ENCODE data around the gene AXIN2.
"Not testable (repeated sequence)": the region's sequence is repeated elsewhere in the genome, so short reads cannot be mapped to it uniquely, and the experiment has no call there.

Gene AXIN2

DNA sequence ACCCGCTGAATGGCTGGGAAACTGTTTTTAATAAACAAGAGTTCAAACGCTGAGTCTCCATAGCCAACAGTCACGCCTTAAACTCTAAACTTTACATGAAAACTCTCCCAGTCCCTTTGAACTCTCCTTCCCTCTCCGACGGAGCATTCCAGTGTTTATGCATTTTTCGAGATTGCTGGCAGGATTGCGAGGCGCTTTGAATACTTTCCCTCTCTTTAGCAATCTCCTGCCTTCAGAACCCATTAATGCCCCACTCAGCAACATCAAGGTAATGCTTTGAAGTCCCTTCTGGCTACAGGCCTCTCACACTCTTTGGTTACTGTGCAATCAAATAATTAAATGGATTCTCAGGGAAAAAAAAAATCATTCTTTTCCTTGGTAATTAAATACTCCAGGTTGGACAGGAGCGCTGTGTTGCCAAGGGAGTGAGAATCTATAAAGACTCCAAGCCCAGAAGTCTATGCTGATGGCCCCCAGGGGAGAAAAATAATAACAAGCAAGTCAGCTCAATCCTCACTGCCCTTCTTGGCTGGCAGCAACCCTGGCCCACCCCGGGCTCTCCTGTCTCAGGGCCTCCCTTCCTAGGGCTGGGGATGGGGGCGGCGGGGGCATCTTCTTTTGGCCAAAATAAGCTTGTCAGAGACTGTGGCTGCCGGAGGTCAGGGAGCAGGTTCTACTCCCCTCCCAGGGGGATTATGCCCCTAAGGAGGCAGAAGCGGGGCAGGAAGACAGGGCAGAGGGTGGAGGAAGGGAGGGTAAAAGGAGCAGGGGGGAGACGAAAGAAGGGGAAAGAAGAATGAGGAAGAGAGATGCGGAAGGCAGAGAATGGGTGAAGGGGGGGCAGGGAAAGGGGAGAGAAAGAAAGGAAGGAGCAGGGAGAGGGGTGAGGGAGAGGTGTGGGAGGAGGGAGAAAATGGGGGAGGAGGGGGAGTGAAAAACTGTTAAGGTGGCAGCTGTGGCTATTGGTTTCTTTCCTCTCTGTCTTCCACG lies 45.2 kb downstream of the AXIN2 start:
- no peak for DNase-seq

DNA sequence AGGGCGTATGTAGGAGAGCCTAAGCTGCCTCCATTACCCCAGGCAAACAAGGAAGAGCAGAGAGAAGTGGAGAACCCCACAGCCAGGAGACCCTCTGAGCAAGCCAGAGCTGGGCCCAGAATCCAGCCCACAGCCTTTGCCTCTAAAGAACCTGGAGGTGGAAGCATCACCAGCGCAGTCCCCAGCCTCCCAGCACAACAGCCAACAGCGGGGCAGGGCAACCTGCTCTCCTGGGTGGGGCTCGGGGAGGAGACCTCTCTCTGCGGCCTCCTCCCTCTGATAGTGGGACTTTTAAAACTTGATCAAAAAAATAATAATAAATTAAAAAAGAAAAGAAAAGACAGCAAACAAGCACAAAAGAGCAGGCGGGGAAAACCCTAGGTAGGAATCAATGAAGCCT lies 45.9 kb downstream of the AXIN2 start:
- DNase-seq = no peak

DNA sequence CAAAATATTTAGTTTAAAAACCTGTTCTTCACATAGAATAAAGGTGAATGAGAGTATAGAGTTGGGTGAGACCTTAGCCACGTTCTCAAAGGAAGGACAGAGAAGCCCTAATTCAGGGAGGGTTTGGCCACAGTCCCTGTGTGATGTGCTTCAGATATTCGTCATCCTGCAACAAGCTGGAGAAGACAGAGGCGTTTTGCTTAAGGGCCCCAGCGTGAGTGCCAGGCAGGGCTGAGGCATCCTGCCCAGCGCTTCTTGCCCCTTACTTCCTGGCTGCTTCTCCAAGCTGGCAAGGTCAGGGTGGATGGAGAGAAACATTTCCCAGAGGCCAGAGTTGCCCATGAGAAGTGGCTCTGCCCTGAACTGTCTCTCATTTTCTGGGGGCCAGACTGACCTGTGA lies 46.9 kb downstream of the AXIN2 start:
- DNase-seq = peak in 1 of 5 donors; percentile 17

DNA sequence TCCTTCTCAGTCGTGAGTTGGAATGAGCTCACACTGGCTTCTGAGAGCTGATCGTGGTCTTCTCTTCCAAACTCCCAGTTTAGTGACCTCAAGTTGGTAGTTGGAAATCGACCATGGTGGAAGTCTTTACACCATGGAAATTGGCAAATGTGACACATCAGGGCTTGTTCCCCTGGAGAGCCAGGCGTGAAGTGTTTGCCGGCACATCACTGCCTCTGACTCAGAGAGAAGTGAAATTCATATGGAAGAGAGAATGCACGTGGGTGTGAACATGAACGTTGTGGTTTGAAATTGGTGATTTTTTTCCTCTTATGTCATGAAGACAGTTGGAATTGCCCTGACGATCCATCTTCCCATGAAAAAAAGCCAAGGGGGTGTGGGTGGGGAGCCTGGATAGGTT lies 47.4 kb downstream of the AXIN2 start:
- no peak for DNase-seq

DNA sequence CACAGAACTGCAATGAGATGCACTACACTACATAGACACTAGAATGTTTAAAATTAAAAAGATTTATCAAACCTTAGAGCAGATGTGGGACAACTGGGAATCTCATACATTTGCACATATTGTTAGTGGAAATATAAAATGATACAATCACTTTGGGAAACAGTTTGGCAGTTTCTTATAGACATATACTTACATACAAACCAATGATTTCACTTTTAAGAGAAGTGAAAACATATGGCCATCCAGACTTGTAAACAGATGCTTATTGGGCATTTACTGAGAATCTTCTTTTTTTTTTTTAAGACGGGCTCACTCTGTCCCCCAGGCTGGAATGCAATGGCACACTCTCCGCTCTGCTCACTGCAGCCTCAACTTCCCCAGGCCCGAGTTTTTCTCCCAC lies 50.1 kb downstream of the AXIN2 start:
- DNase-seq = no peak

DNA sequence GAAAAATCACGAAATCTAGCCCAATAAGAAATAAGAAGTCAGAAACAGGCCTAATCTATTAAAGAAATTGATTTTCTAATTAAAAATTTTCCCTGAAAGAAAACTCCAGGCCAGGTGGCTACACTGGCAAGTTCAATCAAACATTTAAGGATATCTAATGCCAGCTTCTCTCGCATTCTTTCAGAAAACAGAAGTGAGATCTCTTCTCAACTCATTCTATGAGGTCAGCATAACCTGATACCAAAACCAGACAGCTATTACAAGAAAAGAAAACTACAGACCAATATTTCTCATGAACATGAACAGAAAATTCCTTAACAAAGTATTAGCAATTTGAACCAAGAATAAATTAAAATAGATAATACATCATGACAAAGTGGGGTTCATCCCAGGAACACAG lies 52.4 kb downstream of the AXIN2 start:
- DNase-seq = no peak

DNA sequence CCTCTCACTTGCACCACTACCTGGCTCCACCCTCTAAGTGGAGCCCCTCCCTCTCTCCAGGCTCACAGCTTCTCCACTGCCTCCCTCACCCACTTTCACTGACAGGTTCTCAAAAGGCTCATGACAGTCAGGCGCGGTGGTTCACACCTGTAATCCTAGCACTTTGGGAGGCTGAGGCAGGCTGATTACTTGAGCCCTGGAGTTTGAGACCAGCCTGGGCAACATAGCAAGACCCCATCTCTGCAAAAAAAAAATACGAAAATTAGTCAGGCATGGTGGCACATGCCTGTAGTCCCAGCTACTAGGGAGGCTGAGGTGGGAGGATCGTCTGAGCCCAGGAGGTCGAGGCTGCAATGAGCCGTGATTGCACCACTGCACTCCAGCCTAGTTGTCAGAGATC lies 56.8 kb downstream of the AXIN2 start:
- not testable (repeated sequence) for DNase-seq

DNA sequence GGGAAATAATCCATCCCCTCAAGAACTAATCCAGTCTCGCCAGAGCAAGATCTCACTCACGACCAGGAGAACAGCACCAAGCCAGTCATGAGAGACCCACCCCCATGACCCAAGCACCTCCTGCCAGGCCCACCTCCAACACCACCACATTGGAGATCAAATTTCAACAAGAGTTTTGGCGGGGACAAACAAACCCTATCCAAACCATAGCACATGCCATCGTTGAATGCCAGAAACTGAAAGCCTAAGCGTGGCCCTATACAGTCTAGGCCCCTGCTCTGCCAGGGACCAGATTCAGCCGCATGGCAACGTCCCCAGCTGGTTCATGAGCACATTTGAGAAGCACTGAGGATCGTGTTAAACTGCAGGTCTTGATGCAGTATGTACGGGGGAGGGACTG lies 57.3 kb downstream of the AXIN2 start:
- no peak for DNase-seq

DNA sequence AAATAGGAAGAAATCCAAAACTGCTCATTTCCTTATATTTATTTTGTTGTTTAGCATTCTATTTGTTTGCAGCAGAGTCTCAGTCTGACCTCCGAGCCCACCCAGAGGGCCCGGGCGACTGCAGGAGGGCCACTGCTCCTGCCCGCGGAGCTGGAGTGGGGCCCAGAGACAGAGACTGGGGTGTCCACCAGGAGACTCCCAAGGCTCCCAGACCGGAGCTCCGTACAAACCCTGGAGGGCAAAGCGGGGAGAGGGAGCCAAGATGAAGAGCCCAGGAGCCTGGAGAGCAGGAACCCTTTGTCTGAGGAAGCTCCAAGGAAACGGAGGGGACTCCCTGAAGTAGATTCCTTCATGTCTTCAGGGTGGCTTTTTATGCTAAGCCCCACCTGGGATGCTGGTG lies 57.9 kb downstream of the AXIN2 start:
- no peak for DNase-seq

DNA sequence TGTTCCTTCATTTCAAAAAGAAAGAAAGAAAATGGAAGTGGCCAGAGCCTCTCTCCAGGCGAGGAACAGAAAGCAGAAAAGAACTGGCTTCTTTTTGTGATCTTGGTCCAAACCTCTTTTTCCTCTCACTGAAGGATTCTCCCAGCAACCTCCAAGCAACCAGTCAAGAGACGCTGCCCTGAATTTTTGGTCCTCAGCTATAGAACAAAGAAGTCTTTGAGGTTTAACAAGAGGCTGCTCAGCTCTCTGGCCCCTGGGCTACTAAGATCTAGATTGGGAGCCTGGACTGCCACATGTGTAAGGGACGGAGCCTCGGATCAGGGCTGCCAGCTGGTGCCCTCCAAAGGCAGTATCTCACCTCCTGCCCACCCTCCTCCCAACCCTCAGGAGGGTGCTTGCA lies 62.6 kb downstream of the AXIN2 start:
- no peak for DNase-seq

DNA sequence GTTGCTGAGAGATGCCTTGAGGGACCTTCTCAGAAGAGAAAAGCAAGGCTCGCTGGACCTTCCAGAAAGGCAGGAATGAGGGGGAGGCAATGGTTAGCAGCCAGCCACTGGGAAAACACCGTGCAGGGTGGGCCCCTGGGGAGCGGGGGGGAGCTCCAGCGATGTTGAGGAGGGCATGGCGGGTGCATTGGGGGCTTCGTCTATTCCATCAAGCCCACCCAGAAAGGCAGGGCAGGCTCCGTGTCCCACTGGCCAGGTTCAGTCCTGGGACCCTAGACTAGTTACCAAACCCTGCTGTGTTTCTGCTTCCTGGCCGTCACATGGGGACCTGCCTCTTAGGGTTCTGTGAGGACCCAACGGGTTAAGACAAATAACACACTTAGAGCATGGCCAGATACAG lies 64.6 kb downstream of the AXIN2 start:
- DNase-seq = no peak

DNA sequence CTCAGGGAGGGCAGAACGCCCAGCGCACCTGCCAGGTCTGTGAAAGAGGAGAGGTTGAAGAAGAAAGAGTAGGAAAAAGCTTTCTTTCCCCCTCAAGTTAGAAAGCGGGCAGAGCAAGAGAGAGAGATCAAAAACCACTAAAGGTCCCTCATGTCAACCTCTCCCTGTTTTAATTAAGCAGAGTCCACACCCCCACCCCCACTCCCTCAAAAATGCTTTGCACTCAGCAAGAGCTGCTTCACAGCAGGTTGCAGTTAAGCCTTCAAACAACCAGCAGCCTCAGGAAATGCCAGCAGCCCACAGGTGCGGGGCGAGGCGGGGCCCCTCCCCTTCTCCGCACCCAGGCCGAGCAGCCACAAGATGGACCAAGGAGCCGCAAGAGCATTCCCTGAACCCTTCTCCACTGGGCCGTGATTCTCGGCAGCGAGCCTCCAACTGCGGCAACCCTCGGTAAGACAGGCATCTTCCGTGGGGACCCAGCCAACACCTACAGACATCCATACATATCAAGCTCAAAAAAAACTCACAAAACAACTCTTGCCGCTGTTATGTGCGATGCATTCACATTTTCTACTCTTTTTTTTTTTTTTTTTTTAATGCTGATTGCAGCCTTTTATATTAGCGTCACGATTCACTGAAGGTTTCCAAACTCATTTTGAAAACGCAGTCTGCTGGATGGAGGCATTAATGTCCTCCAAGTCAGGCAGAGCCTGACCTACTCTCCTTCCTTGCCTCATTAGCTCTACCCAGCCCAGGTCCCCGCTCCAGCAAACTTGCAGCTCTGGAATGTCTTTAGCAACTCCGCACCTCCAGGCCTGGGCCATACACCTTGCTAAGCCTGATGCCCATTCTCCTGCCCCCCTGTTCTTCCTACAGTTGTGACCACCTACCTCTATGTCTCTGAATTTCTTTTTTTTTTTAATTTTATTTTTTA lies 66.1 kb downstream of the AXIN2 start:
- DNase-seq = no peak

DNA sequence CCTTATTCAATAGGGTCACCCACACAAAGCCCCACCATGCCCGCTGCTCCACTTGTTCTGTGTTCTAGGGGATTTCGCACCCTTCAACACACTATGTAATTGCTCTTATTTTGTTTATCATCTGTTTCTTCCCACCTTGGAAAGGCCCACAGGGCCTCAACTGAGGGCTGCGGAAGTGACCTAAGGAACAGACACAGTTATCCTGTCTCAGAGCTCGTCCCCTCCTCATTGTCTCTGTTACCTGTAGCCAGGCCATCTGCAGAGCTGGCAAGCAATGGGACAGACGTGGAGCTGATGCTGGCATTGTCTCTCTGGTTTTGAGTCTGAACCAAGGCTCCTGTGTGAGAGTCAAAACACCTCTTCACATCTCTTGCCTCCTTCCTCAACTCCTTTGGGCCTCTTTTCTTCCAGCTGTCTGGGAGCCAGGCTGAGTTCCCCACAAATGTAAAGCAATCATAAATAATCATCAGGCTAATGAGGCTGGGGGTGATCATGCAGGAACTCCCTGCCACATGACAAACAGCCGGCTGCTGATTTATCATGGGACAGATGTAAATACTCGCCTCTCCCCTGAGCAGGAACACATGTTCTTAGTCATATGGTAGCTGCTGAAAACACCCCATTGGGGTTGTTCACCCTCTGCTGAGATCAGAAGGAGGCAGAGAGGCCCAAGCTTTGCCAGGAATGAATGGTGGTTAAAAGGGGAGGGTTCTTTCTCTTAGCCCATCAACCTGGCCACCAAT lies 71.9 kb downstream of the AXIN2 start:
- DNase-seq = no peak

DNA sequence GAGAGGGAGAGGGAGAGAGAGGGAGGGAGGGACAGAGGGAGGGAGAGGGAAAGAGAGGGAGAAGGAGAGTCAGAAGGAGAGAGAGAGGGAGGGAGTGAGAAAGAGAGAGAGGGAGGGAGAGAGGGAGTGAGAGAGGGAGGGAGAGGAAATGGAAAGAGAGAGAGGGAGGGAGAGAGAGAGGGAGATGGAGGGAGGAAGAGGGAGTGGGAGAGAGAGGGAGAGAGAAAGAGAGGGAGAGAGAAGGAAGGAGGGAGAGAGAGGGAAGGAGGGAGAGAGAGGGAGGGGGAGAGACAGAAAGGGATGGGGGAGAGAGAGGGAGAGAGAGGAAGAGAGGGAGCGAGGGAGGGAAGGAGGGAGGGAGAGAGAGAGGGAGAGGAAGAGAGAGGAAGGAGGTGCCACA lies 72.8 kb downstream of the AXIN2 start:
- no peak for DNase-seq

DNA sequence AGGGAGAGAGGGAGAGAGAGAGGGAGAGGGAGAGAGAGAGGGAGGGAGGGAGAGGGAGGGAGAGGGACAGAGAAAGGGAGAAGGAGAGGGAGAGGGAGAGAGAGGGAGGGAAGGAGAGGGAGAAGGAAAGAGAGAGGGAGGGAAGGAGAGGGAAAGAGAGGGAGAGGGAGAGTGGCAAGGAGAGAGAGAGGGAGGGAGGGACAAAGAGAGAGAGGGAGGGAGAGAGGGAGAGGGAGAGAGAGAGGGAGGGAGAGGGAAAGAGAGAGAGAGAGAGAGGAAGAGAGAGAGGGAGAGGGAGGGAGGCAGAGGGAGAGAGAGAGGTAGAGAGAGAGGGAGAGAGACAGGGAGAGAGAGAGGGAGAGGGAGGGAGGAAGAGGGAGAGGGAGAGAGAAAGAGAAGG lies 73.5 kb downstream of the AXIN2 start:
- DNase-seq = no peak

DNA sequence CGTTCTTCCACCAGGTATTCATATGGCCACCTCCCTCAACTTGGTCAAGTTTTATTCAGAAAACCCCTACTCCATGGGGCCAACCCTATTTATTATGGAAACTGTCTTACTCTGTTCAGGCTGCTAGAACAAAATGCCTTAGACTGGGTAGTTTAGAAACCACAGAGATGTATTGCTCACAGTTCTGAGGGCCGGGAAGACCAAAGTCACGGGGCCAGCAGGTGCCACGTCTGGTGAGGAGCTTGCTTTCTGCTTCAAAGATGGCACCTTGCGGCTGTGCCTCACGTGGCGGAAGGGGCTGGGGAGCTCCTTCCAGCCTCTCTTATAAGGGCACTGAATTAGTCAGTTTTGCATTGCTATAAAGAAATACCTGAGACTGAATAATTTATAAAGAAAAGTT lies 74.3 kb downstream of the AXIN2 start:
- no peak for DNase-seq

DNA sequence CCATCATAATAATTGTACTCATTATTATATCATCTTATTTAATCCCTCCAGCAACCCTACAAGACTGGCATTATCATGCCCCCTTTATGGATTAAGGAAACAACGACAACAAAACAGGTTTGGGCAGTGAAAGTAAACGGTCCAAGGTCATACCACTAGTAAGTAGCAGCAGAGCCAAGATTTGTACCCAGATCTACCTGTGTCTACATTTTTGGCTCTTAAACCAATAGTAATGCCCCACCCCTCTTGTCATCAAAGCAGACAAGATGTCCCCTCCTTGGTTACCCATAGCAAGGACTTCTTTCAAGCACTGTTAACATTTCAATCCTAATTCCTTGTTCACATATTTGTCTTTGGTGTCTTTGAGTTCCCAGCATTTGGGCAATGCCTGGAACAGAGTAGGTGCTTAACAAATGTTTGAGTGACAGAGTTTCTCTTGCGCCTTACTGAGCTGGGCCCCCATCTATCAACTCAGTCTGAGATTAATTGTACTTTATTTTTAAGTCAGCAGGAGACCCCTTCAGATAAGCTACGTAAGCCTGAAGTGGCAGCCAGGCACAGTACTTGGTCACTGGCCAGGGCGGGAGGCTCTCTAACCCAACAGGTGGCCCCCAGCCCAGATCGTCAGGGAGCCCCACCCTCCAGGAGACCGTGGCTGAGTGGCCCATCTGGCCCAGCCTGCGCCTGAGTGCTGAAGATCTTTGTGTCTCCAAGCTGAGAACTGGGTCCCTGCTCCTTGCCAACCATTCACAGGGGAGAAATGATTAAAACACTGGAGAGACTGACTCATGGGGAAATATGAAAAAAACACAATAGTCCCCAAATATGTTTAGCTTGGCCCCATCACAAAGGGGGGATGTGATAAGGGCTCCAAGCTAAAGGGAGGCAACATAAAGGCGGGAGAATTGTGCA lies 75.8 kb downstream of the AXIN2 start:
- DNase-seq = no peak

DNA sequence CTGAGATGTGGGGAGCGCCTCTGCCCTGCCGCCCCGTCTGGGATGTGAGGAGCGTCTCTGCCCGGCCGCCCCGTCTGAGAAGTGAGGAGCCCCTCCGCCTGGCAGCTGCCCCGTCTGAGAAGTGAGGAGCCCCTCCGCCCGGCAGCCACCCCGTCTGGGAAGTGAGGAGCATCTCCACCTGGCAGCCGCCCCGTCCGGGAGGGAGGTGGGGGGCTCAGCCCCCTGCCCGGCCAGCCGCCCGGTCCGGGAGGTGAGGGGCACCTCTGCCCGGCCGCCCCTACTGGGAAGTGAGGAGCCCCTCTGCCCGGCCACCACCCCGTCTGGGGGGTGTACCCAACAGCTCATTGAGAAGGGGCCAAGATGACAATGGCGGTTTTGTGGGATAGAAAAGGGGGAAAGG lies 77.0 kb downstream of the AXIN2 start:
- DNase-seq = not testable (repeated sequence)

DNA sequence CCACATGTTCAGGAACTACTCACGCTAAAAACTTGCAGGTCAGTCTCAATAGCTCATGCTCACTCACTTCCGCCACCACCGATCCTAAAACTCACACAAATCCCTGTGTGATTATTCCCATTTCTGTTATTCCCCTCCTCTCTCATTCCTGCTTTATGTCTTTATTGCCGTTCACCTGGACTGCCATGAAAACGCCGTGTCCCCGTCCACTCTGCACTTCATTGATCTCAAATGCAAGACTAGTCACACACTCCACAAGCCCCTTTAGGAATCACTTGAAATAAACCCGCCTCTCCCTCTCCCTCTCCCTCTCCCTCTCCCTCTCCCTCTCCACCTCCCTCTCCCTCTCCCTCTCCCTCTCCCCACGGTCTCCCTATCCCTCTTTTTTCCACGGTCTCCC lies 78.0 kb downstream of the AXIN2 start:
- no peak for DNase-seq

DNA sequence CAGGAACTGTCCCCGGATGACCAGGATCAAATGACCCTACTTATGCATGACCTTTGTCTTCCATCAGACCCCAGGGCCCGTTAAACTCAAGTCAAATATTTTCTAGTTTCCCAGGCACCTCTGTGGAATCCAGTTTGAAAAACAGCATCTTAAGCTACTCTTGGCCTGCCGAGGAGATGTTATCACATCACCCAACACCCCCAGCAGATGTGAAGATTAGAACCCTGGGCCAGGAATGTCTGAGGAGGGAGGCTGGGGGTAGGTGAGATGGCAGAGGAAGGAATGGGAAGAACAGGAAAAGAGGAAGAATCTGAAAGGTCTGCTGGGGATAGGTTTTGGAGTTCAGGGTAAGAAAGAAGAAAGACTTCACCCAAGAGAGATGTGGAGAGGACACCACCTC lies 79.2 kb downstream of the AXIN2 start:
- no peak for DNase-seq

DNA sequence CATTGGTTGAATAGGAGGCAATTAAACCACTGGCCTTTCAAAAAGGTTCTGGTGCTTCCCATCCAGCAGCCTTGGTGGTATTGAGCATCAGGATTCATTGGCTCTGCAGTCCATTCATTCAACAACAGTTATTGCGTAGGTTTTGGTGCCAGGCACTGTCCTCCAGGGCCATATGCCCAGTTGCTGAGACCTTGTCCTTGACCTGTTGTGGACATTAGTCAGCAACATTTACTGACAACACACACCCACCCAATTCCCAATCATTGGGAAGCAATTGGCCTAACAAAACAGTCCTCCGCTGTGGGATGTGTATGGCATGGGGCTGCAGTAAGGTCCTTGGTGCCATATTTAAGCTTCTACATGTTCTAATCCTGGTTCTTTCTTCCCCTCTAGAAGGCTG lies 82.2 kb downstream of the AXIN2 start:
- no peak for DNase-seq

All from T-helper 1 cell (primary cell).